Ureter (tissue), 1 donor: ENCODE data around the gene ACVRL1. TPM values are rescaled to one million over a fixed set of nuclear protein-coding genes. Genes with fewer than 3 reads are reported as not detected.

Experiments
- DNase-seq: peaks from one replicate; pipeline ENCODE4 v3.0.0-alpha.2; 2020; ENCODE audit warnings: low spot score
- total RNA-seq: library from RNA; stranded (reverse); gene quantifications from one replicate; pipeline ENCODE4 v1.2.4, GENCODE V29; 2023
- donor health status: DM: yes; HTN: yes; CAD: no.

ACVRL1 gene
- 46.8 TPM for total RNA-seq

DNA sequence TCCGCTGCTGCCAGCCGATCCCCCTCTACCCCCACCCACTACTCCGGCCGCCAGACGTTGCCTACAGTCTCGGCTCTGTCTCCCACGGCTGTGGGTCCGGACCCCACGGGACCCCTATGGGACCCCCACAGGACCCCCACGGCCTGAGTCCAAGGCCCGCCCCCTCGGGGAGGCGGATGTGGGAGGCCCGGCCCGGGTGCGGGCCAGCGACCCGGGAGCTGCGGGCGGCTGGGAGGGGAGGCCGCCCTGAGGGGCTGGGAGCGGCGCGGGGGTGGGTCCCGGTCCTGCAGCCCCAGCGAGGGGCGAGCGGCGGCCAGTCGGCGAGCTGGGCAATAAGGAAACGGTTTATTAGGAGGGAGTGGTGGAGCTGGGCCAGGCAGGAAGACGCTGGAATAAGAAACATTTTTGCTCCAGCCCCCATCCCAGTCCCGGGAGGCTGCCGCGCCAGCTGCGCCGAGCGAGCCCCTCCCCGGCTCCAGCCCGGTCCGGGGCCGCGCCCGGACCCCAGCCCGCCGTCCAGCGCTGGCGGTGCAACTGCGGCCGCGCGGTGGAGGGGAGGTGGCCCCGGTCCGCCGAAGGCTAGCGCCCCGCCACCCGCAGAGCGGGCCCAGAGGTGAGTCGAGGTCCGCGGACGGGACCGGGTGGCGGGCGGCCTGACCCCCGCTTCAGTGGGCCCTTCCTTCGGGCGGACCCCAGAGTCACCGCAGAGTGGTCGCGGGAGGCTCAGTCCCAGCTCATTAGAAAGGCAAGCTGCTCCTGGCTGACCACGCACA lies at the start of gene ACVRL1:
TSS of gene ACVRL1 (plus strand) at position 422 of the 773 bp plus-strand sequence. CDS start 4,971 bp downstream, outside the sequence.
- DNase-seq = no peak

DNA sequence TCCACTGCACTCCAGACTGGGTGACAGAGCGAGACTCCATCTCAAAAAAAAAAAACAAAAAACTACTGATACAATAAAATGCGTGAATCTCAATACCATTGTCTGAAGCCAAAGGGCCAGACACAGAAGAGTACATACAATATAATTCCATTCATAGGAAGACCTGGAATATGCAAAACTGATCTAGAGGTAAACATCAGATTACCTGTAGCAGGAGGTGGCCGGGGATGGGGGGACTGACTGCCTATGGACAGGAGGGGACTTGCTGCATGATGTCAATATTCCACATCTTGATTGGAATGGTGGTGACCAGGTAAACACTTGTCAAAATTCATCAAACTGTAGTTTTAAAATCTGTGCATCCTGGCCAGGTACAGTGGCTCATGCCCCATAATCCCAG lies 46.3 kb upstream of the ACVRL1 start:
- no peak for DNase-seq

- DNase-seq = no peak
Observed at GRCh38 chr12:51862947-51863346, 44.4 kb upstream of the ACVRL1 start.

- no peak for DNase-seq
Observed at GRCh38 chr12:51863363-51863932, 43.9 kb upstream of the ACVRL1 start.

- DNase-seq = no peak
Observed at GRCh38 chr12:51863933-51864832, 43.1 kb upstream of the ACVRL1 start.

DNA sequence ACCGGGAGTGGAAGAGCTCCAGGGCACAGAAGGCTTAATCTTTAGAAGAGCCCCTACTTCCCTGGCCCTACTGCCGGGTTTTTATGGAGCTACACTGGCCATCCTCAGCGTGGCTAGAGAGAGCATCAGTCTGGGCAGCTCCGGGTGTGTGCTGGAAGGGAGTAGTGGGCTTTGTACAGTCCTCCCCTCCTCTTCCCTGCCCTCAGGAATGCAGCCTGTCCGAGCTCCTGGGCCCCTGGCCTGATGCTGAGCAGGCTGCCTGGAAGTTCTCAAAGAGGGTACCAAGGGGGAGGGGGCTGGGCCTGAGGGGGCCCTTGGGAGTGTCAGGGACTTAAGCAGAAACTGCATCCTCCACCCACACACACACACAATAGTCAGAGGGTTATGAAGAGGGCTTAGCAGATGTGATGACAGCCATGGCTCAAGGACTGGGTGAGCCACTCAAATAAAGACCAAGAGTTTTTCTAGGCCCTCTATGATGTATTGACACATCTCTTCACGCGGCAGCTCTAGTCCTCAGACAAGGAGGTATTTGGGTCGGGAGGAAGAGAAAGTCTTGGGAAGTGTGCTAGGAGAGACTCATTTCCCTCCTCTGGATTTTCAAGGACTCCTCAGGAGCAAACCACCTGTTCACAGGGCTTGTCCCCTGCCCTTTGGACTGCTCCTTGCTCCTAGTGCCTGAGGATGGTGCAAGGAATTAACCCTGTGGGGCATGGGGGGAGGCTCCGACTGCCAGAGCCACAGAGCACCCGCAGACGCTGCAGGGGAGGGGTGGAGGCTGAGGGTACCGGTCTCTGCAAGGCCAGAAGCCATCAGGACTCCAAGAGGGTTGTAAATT lies 42.3 kb upstream of the ACVRL1 start:
- no peak for DNase-seq

- no peak for DNase-seq
Observed at GRCh38 chr12:51865757-51866270, 41.5 kb upstream of the ACVRL1 start.

GRCh38 chr12:51866324-51866723 lies 41.0 kb upstream of the ACVRL1 start:
- no peak for DNase-seq

- DNase-seq = no peak
Observed at GRCh38 chr12:51866762-51867161, 40.5 kb upstream of the ACVRL1 start.

DNA sequence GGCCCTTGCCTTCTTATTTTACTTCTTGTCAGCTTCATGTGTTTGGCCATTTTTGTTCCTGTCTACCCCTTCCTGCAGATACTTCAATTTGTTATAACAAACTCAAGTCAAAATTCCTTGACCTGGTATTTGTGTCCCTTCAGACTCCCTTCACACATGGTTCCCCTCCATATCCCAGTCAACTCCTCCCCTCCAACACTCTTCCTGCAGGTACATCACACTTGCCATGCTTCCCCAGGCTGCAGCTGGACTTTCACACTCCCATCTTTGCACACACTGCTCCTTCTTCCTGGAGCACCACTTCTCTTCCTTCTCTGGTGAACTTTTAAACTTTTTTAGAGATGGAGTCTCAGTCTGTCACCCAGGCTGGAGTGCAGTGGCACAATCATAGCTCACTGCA lies 39.9 kb upstream of the ACVRL1 start:
- no peak for DNase-seq

GRCh38 chr12:51867796-51868428 lies 39.4 kb upstream of the ACVRL1 start:
- no peak for DNase-seq

GRCh38 chr12:51868821-51869495 lies 38.3 kb upstream of the ACVRL1 start:
- no peak for DNase-seq

- DNase-seq = no peak
Observed at GRCh38 chr12:51869496-51869865, 37.8 kb upstream of the ACVRL1 start.

- DNase-seq = no peak
Observed at GRCh38 chr12:51869931-51870330, 37.4 kb upstream of the ACVRL1 start.

DNA sequence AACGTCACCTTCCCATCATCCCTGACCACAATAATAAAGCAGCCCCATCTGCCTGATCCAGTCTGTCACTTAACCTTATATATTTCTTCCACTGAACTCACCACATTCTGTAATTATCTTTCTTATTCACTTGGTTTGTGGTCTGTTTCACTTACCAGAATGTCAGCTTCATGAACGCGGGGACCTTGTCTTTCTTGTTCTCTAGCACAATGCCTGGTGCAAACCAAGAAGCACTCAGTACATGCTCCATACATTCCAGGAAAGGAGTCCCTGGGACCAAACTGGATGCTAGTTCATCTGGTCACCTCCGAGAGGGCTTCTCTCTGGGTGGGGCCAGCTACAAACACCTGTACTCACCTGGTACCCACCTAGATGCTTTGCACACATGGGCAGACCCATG lies 36.8 kb upstream of the ACVRL1 start:
- no peak for DNase-seq

DNA sequence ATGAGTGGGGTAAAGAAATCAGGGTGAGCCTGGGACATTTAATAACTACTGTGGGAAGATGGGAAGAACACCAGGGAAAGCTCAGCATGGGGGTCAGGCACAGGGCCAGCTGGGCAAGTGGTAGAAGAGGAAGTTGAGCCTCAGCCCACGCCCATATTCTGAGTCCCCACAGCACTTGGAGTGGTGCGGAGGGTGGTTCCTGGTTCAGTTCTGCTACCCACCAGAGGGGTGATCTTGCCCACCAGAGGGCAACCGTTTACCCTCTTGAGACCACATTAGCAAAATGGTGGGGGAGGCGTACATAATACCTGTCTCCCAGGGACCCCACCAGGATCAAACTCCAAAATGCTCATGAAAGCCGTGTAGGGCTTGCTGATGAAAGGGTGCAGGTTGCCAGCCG lies 36.2 kb upstream of the ACVRL1 start:
- no peak for DNase-seq

DNA sequence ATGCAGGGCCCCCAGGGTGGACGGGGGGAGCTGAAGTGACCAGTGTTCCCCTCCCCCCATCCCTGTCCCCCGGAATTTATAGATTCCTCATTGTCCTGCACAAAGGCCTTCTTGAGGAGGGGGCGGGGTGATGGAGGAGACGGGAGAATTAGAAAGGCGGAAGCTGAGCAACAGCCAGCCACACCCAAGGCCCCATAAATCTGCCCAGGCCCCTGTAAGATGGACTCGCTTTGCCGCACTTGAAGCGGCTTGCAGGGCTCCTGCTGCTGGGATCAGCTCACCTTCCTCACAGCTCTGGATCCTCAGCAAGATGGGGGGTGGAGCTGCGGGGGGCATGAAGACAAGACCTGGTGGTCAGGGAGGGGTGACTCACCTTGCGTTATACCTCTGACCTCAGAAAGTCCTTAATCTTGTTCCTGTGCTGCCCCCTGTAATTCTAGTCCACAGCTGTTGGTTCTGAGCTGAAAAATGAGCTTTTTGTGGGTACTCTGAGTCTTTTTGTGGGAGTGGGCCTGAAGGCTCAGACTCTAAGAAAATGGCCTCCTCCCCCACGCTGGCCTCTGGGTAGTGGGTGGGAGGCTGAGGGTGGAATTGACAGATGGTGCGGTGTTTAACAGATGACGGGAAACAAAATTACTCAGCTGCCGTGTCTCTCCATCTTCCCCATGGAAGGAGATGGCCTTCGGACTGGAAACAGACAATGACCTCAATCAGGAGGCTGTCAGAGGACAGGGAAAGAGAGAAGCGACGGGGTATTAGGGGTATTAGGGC lies 35.2 kb upstream of the ACVRL1 start:
- DNase-seq = no peak

GRCh38 chr12:51872689-51872981 lies 34.7 kb upstream of the ACVRL1 start:
- no peak for DNase-seq

DNA sequence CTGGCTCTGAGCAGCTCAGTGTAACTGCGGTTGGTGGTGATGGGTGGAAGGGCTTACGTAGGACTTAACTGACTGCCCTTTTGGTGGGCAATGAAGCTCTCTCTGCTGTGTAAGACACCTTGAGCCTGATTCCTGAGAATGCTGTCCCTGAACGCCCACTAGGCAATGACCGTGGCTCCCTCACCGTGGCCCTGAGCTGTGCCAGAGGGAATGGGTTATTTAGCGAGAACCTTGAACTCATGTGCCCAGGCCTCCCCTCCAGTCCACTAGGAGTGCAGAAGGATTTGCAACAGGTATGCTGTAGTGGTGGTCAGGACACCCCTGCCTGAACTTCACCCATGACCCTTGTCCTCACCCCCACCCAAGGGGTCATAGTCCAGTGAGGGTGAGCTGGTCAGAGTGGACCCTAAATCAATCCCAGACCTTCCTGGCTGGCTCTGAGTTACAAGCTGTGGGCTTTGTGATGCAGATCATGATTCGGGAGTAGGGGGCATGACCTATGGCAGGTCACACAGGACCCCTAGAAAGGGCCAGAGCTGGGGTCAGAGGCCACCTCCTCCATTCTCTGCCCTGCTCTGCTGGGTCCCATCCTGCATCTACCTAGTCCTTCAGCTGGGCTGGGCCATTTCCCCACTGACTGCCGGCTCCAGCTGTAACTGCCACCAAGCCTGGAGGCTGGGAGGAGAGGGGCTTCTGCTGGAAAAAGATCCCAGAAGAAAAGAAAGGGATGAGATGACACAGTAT lies 33.9 kb upstream of the ACVRL1 start:
- DNase-seq = no peak
